ENCODE results near the gene RPTOR.

RPTOR gene

GRCh38 chr17:80523054-80523744 is 21.4 kb upstream of the RPTOR start:
- H3K27ac ChIP-seq (ENCODE audit: extremely low read depth, low read depth, low read length): no peak overlapping the region
- no peaks in the 10 kb centered on the region for H3K9me3 ChIP-seq (ENCODE audit: control insufficient read depth, insufficient read depth, low read depth, low read length)
- H3K4me1 ChIP-seq (ENCODE audit: control insufficient read depth, insufficient read depth, low read length): no peaks in the 10 kb centered on the region
- H3K36me3 ChIP-seq (ENCODE audit: control insufficient read depth in 2 of 2, insufficient read depth in 1 of 2, low read length in 2 of 2): no peaks in the 10 kb centered on the region
- TF ChIP-seq RBAK (tag by site-specific recombination; IDR thresholded peaks at IDR 0.05) (peak; percentile 93), ZFP3 (tag by site-specific recombination; IDR thresholded peaks at IDR 0.05; ENCODE audit: low read depth) (no peak)
- no peak overlapping the region for H3K4me3 ChIP-seq (ENCODE audit: low read depth, low read length)
- CTCF ChIA-PET: interaction anchor here (0.8 kb wide), 1 partner anchor 52 kb away, joined by 3 read pairs; no protein-coding TSS in a partner anchor
- POLR2A ChIA-PET: no interaction called here

GRCh38 chr17:80523956-80524712 is 20.5 kb upstream of the RPTOR start:
- no peaks in the 10 kb centered on the region for H3K9me3 ChIP-seq (ENCODE audit: control insufficient read depth, insufficient read depth, low read depth, low read length)
- H3K4me1 ChIP-seq (ENCODE audit: control insufficient read depth, insufficient read depth, low read length): no peaks in the 10 kb centered on the region
- TF ChIP-seq EGR2 (tag by site-specific recombination; IDR thresholded peaks at IDR 0.05; ENCODE audit: low read depth) (no peak), ZNF600 (tag by site-specific recombination; IDR thresholded peaks at IDR 0.05) (0 out of 2 replicates have a peak, but pooled peaks have one; percentile 21)
- ChIA-PET CTCF (no interaction called here), POLR2A (no interaction called here)
- no peaks in the 10 kb centered on the region for H3K36me3 ChIP-seq (ENCODE audit: control insufficient read depth in 2 of 2, insufficient read depth in 1 of 2, low read length in 2 of 2)
- no peak overlapping the region for H3K27ac ChIP-seq (ENCODE audit: extremely low read depth, low read depth, low read length)
- H3K4me3 ChIP-seq (ENCODE audit: low read depth, low read length): no peak overlapping the region

GRCh38 chr17:80526116-80526910 is 18.3 kb upstream of the RPTOR start:
- TF ChIP-seq REST (tag by site-specific recombination; IDR thresholded peaks at IDR 0.05): peak; percentile 42; the same call in 1 of the 2 replicates
- no peak for TF ChIP-seq ZNF146 (tag by site-specific recombination; IDR thresholded peaks at IDR 0.05)
- no peak for TF ChIP-seq ZNF501 (tag by site-specific recombination; IDR thresholded peaks at IDR 0.05)
- TF ChIP-seq ZFHX2 (tag by site-specific recombination; conservative IDR thresholded peaks at IDR 0.05): no peak
- no peak for TF ChIP-seq PRDM4 (tag by site-specific recombination; IDR thresholded peaks at IDR 0.05)
- no peak for TF ChIP-seq MZF1 (tag by site-specific recombination; IDR thresholded peaks at IDR 0.05; ENCODE audit: borderline replicate concordance)
- Histone ChIP-seq H3K4me3 (ENCODE audit: low read depth, low read length) (no peak overlapping the region), H3K27ac (ENCODE audit: extremely low read depth, low read depth, low read length) (no peak overlapping the region), H3K36me3 (ENCODE audit: control insufficient read depth in 2 of 2, insufficient read depth in 1 of 2, low read length in 2 of 2) (no peaks in the 10 kb centered on the region), H3K4me1 (ENCODE audit: control insufficient read depth, insufficient read depth, low read length) (no peaks in the 10 kb centered on the region), H3K9me3 (ENCODE audit: control insufficient read depth, insufficient read depth, low read depth, low read length) (no peaks in the 10 kb centered on the region)
- ChIA-PET CTCF (interaction anchor here (1.1 to 1.5 kb wide), 2 partner anchors 24 to 49 kb away, joined by 4 read pairs; no protein-coding TSS in a partner anchor), POLR2A (no interaction called here)
